Esophagus mucosa (tissue), 1 donor: ENCODE data around the gene PRSS50. TPM values are rescaled to one million over a fixed set of nuclear protein-coding genes. Genes with fewer than 3 reads are reported as not detected.
A peak's percentile ranks its signal among the peaks of the same experiment; 100 is the strongest.

Source experiments
- ATAC-seq: fragments of 200-7000 bp; cut with Tn5 transposase; one replicate; pipeline ENCODE4 v1.9.1; 2020
- total RNA-seq: library from RNA; stranded (reverse); gene quantifications from one replicate; pipeline ENCODE4 v1.2.4, GENCODE V29; 2023
- donor health status: DM: yes; HTN: yes; CAD: no.

The PRSS50 gene
- total RNA-seq, 1 donor from 2014 or later: not detected

- ATAC-seq: no peak
Measured at GRCh38 chr3:46682974-46683373, 34.7 kb downstream of the PRSS50 start.

GRCh38 chr3:46681856-46682540 is 35.7 kb downstream of the PRSS50 start:
- no peak for ATAC-seq

- no peak for ATAC-seq
Measured at GRCh38 chr3:46681387-46681786, 36.3 kb downstream of the PRSS50 start.

- no peak for ATAC-seq
Measured at GRCh38 chr3:46680298-46680826, 37.3 kb downstream of the PRSS50 start.

- ATAC-seq: no peak
Measured at GRCh38 chr3:46679681-46680080, 38.0 kb downstream of the PRSS50 start.

GRCh38 chr3:46678280-46678679 is 39.4 kb downstream of the PRSS50 start:
- no peak for ATAC-seq

GRCh38 chr3:46677411-46677726 is 40.3 kb downstream of the PRSS50 start:
- no peak for ATAC-seq

- ATAC-seq: no peak
Measured at GRCh38 chr3:46676601-46677410, 40.9 kb downstream of the PRSS50 start.

GRCh38 chr3:46675843-46676567 is 41.7 kb downstream of the PRSS50 start:
- ATAC-seq: peak; percentile 3

GRCh38 chr3:46675426-46675825 is 42.2 kb downstream of the PRSS50 start:
- ATAC-seq: no peak

- no peak for ATAC-seq
Measured at GRCh38 chr3:46674031-46674845, 43.4 kb downstream of the PRSS50 start.

GRCh38 chr3:46673151-46674030 is 44.3 kb downstream of the PRSS50 start:
- no peak for ATAC-seq

- no peak for ATAC-seq
Measured at GRCh38 chr3:46672349-46672695, 45.3 kb downstream of the PRSS50 start.

GRCh38 chr3:46671541-46672348 is 45.9 kb downstream of the PRSS50 start:
- no peak for ATAC-seq

- ATAC-seq: no peak
Measured at GRCh38 chr3:46670891-46671427, 46.7 kb downstream of the PRSS50 start.

- ATAC-seq: no peak
Measured at GRCh38 chr3:46670000-46670890, 47.4 kb downstream of the PRSS50 start.

- no peak for ATAC-seq
Measured at GRCh38 chr3:46669191-46669999, 48.3 kb downstream of the PRSS50 start.

- peak; percentile 5 for ATAC-seq
Measured at GRCh38 chr3:46668591-46668990, 49.1 kb downstream of the PRSS50 start.
